Muscle of leg (tissue), 16 donors: ENCODE measurements around the gene GRIPAP1. TPM values are rescaled to one million over a fixed set of nuclear protein-coding genes. Genes with fewer than 3 reads are reported as not detected.

Source experiments
- DNase-seq: peaks from one replicate; pipeline ENCODE4 v3.0.0; 2013
- H3K27ac ChIP-seq: one replicate; pipeline ENCODE4 v1.5.1; 2013; ENCODE audit warnings: mild to moderate bottlenecking, low read length, control low read depth
- H3K27me3 ChIP-seq: one replicate; pipeline ENCODE4 v1.6.1; 2013; ENCODE audit warnings: low read length; ENCODE audit not compliant: control insufficient read depth, insufficient read depth
- H3K36me3 ChIP-seq: one replicate; pipeline ENCODE4 v1.6.1; 2013; ENCODE audit warnings: low read length; ENCODE audit not compliant: control insufficient read depth, insufficient read depth
- H3K4me1 ChIP-seq: one replicate; pipeline ENCODE4 v1.6.1; 2013; ENCODE audit warnings: low read length; ENCODE audit not compliant: control insufficient read depth, insufficient read depth
- H3K4me3 ChIP-seq: one replicate; pipeline ENCODE4 v1.5.1; 2013; ENCODE audit warnings: low read length, control low read depth
- H3K9me3 ChIP-seq: replicated peaks from 2 replicates; pipeline ENCODE4 v1.6.1; 2013; ENCODE audit warnings: low read depth, low read length; ENCODE audit not compliant: control insufficient read depth
- WGBS: methylation state at CpG from one replicate; pipeline ENCODE4 v1.1.5; 2013; ENCODE audit warnings: missing lambda C conversion rate; ENCODE audit not compliant: insufficient coverage; 5-methylcytosine and 5-hydroxymethylcytosine counted together
- long read RNA-seq, 11 donors: transcript quantifications; one replicate each; lab custom pipeline, GENCODE V29; 2026
- polyA plus RNA-seq, 8 donors: library from polyadenylated mRNA; unstranded; fragments of 120-200 nt; gene quantifications; one replicate each; pipeline versions ENCODE4 v1.2.1 to v1.2.3, GENCODE V29; 2013; ENCODE audit warnings: inconsistent platforms in 1 of 8, low replicate concordance in 1 of 8; ENCODE audit not compliant: insufficient read length in 8 of 8, insufficient read depth in 1 of 8
- total RNA-seq: library from RNA; stranded (reverse); fragments of 120-200 nt; gene quantifications from one replicate; pipeline ENCODE4 v1.2.4, GENCODE V29; 2013

GRIPAP1 gene, protein sequence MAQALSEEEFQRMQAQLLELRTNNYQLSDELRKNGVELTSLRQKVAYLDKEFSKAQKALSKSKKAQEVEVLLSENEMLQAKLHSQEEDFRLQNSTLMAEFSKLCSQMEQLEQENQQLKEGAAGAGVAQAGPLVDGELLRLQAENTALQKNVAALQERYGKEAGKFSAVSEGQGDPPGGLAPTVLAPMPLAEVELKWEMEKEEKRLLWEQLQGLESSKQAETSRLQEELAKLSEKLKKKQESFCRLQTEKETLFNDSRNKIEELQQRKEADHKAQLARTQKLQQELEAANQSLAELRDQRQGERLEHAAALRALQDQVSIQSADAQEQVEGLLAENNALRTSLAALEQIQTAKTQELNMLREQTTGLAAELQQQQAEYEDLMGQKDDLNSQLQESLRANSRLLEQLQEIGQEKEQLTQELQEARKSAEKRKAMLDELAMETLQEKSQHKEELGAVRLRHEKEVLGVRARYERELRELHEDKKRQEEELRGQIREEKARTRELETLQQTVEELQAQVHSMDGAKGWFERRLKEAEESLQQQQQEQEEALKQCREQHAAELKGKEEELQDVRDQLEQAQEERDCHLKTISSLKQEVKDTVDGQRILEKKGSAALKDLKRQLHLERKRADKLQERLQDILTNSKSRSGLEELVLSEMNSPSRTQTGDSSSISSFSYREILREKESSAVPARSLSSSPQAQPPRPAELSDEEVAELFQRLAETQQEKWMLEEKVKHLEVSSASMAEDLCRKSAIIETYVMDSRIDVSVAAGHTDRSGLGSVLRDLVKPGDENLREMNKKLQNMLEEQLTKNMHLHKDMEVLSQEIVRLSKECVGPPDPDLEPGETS
- total RNA-seq (9.9 TPM), polyA plus RNA-seq (10 to 100 TPM; 18.0 to 26.0 (median 22.3) TPM)
- long read RNA-seq, donor 1, result 0 reads
- long read RNA-seq, donor 2, result 0 reads
- long read RNA-seq, donor 3, partial matches to known transcripts, result 0 of 2 reads
- long read RNA-seq, donor 3, other reads (novel, unspliced or antisense), result 0 of 2 reads
- long read RNA-seq, donor 4, result 0 reads
- long read RNA-seq, donor 5, partial matches to known transcripts, result 5 of 6 reads
- long read RNA-seq, donor 5, other reads (novel, unspliced or antisense), result 0 of 6 reads
- long read RNA-seq, donor 6, partial matches to known transcripts, result 0 of 1 reads
- long read RNA-seq, donor 6, other reads (novel, unspliced or antisense), result 0 of 1 reads
- long read RNA-seq, donor 7, partial matches to known transcripts, result 0 of 1 reads
- long read RNA-seq, donor 7, other reads (novel, unspliced or antisense), result 0 of 1 reads
- long read RNA-seq, donor 8, partial matches to known transcripts, result 0 of 1 reads
- long read RNA-seq, donor 8, other reads (novel, unspliced or antisense), result 0 of 1 reads
- long read RNA-seq, donor 9, result 0 reads
- long read RNA-seq, donor 10, result 0 reads
- long read RNA-seq, donor 11, result 0 reads

DNA sequence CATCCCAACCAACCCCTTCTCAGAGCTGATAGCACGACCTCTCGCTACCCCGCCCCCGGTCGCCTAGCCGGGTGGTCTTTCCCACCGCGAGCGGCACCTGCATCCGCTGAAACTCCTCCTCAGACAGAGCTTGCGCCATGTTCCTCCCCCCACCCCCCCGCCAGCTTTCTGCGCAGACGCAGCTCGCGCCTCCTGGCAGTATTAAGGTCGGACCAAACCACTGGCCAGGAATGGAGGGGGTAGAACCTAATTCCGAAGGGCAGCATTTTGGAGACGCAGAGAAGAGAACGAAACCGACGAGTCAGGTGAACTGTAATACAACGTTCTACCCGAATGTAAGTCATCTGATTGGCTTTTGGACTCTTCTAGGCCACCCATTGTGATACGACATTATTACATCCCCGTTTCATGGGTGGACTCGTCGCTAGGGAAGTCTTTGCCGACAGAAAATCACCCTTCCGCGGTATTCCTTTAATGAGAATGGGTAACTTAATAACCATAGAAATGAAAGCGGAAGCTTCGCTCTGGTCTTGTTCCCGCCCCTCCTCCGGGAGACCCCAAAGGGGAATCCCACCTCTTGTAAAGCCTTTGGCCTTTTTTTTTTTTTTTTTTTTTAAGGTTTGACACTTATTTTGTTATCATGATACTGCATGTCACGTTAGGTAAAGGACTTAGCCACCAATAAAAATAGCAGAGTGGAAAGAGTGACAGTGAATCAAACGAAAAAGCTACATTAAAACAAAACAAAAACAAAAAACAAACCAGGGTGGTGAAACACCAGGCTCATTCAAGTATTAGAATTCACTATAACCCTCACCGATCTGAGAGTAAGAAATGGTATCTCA lies at the start of gene GRIPAP1:
TSS of gene GRIPAP1 (minus strand) at position 174 of the 845 bp plus-strand sequence. CDS start at position 139, 35 bp downstream.
- Histone ChIP-seq H3K27ac (peak within 1 kb of the TSS; percentile 66), H3K9me3 (no peaks in the 10 kb centered on the region), H3K4me1 (peaks cover 8% of the 10 kb centered on the region), H3K36me3 (peaks cover 13% of the 10 kb centered on the region), H3K27me3 (no peaks in the 10 kb centered on the region), H3K4me3 (peak within 1 kb of the TSS; percentile 58)
- peak; percentile 95 for DNase-seq
- WGBS, result 36% methylated on average over 25 of the region's 38 CpGs

- Histone ChIP-seq H3K4me1 (peaks cover 26% of the 10 kb centered on the region), H3K9me3 (no peaks in the 10 kb centered on the region), H3K27ac (peak overlapping the region; percentile 86), H3K36me3 (peaks cover 9% of the 10 kb centered on the region), H3K4me3 (peak overlapping the region; percentile 25), H3K27me3 (no peaks in the 10 kb centered on the region)
- DNase-seq, result no peak
- 37% methylated on average over 5 of the region's 13 CpGs for WGBS
Observed at GRCh38 chrX:49043987-49044281, 41.9 kb upstream of the GRIPAP1 start.

DNA sequence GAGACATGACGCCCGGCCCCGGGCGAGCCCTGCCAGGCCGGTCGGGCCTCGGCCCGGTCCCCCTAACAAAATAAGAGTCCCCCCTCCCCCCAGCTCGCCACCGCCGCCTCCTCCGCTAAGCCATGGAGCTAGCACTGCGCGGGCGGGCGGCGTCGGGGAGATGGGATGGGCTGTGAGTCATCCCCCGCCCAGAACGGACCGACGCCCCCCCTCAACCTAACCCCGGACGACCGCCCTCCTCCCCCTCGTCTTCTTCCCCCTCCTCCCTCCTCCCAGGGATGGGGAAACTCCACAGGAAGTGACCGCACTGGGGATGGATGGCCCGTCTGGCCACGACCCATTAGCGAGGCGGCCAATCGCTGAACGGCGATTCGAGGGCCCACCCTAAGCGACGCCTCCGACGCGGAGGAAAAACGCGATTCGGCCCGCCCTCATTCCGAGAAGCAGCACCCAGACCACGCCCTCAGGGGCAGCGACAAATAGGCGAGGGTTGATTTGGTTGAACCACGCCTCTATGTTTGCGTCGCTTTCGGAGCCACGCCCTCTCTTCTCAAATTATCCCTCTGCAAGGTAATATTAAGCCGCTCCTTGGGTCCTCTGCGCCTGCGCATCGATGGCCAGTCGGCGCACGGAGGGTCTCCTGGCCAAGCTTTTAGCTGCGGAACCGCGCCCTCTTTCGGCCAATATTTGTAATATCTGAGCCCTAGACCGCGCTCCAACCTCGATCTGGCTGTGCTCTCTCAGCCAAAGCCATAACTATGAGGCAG lies 41.3 kb upstream of the GRIPAP1 start, which contains the start of gene TFE3:
TSS of gene TFE3 (minus strand) at position 138 of the 767 bp plus-strand sequence. CDS start at position 7, 131 bp downstream.
- Histone ChIP-seq H3K4me3 (peak within 1 kb of the TSS; percentile 80), H3K36me3 (peaks cover 15% of the 10 kb centered on the region), H3K27ac (peak within 1 kb of the TSS; percentile 94), H3K27me3 (no peaks in the 10 kb centered on the region), H3K9me3 (no peaks in the 10 kb centered on the region), H3K4me1 (peaks cover 26% of the 10 kb centered on the region)
- peak; percentile 99 for DNase-seq
- 33% methylated on average over 56 of the region's 67 CpGs for WGBS

DNA sequence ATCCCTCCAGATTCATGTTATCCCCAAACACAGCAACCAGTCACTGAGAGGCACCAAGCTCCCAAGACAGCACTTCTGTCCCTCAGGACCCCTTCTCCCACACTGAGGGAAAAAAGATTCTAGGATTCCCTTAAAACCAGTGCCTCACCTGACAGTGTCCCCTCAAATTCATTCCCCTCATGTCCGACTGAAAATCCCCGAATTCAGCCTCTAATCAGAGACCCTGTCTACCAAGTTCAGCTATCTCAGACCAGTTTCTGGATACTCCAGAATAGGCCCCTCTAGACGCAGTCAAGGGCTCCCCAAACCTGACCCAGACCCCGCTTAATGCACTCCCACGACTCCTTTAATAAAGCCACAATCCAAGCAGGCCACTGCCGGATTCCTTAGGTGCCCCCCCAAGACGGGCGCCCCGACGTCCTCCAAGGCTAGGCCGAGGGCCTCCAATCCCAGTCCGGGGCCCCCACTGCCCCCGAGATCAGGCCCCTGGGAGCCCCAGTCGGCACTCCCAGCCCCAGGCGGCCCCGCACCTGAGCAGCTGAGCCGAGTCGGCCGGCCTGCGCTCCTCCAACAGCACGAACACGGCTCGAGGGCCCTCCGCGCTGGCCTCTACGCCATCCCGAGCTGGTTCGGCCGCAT lies 40.6 kb upstream of the GRIPAP1 start:
- peak overlapping the region; percentile 80 for H3K4me3 ChIP-seq
- peak overlapping the region; percentile 94 for H3K27ac ChIP-seq
- 34% methylated on average over 24 of the region's 29 CpGs for WGBS
- H3K36me3 ChIP-seq, result peaks cover 22% of the 10 kb centered on the region
- H3K27me3 ChIP-seq, result no peaks in the 10 kb centered on the region
- H3K9me3 ChIP-seq, result no peaks in the 10 kb centered on the region
- H3K4me1 ChIP-seq, result peaks cover 26% of the 10 kb centered on the region
- peak; percentile 34 for DNase-seq

DNA sequence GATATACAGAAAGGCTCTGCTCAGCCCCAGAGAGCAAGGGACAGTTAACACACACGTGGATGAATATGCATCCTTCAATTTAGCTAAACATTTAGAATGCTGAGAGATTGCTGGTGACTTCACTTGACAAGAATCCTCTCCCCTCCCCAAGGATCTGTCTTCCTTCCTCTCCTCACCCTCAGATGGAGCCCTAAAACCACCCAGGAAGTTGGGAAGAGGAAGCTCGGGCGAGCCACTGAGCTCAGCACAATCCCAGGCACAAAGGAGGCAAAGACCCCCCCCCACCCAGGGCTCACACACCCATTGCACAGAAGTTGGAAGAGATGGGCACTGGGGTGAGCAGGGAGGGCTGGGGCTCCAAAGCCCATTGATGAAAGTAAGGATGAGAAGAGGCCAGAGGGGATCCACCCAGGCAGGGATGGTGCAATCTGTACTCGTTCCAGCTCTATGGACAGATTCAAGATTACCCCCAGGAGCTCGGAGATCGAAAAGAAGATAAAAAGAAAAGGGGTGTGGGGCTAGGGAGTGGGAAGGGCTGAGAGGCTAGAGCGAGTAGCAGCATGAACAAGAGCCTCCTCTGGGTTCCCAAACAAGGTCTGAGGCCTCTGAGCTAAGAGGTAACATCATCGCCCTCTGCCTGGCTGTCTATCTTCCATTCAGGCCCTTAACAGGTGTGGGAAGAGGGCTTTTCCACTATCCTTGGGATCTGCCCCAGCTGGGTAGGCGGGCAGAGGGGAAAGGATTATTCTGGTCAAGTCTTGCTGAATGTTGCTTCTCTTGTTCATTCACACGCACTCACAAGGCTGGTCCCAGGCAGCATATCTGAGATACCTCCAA lies 39.9 kb upstream of the GRIPAP1 start:
- peak; percentile 71 for DNase-seq
- Histone ChIP-seq H3K9me3 (no peaks in the 10 kb centered on the region), H3K4me1 (peaks cover 26% of the 10 kb centered on the region), H3K36me3 (peaks cover 24% of the 10 kb centered on the region), H3K4me3 (peak overlapping the region; percentile 80), H3K27me3 (no peaks in the 10 kb centered on the region), H3K27ac (peak overlapping the region; percentile 94)
- 15% methylated on average over 3 of the region's 10 CpGs for WGBS

GRCh38 chrX:49040376-49040955 lies 38.4 kb upstream of the GRIPAP1 start:
- Histone ChIP-seq H3K4me1 (peaks cover 26% of the 10 kb centered on the region), H3K27ac (peak overlapping the region; percentile 44), H3K9me3 (no peaks in the 10 kb centered on the region), H3K27me3 (no peaks in the 10 kb centered on the region), H3K4me3 (no peak overlapping the region), H3K36me3 (peaks cover 28% of the 10 kb centered on the region)
- no peak for DNase-seq
- 0% methylated on average over 1 of the region's 7 CpGs for WGBS

DNA sequence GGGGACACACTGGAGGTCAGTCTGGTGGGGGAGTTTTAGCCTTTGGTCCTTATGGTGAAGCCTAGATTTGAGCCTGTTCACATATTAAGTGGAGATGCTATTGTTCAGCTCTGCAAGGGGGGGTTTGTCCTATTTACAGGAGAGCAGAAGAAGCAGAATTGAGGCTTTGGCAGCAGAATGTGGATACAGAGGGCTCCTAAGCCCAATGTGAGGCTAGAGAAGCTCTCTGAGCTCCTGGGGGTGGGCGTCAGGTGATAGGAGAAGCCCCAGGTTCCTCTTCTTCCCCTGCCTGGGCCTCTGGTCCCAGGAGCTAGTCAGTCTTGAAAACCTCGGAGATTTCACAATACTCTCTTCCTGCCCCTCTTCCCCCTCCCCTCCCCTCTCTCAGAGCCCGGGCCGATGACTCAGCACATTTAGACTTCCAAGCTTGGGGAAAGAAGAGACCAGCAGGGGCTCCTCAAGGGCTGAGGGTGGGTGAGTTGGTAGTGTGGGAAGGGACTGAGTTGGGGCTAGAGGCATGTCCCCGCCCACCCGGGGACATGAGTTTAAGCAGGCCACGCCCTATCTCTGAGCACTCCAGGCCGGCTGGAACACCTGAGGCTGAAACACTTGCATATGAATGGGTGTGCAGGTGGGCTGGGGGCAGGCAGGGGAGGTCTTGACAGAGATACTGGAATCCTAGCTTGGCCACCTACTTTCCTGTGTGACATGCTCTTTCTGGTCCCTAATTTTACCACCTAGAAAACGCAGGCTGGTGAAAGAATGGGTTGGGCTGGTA lies 37.7 kb upstream of the GRIPAP1 start:
- peak; percentile 83 for DNase-seq
- 41% methylated on average over 3 of the region's 9 CpGs for WGBS
- Histone ChIP-seq H3K4me1 (peaks cover 26% of the 10 kb centered on the region), H3K9me3 (no peaks in the 10 kb centered on the region), H3K27ac (peak overlapping the region; percentile 44), H3K27me3 (no peaks in the 10 kb centered on the region), H3K36me3 (peaks cover 28% of the 10 kb centered on the region), H3K4me3 (no peak overlapping the region)
